GM23338 (cell line): ENCODE data around the gene PLEKHM2. TPM values are rescaled to one million over a fixed set of nuclear protein-coding genes. Genes with fewer than 3 reads are reported as not detected.

Experiments
- JUNB ChIP-seq: IDR thresholded peaks from one replicate; pipeline ENCODE4 v1.6.1; 2016; ENCODE audit warnings: antibody characterized with exemption; ENCODE audit not compliant: unreplicated experiment
- POLR2AphosphoS5 ChIP-seq: IDR thresholded peaks from 2 replicates; pipeline ENCODE4 v1.6.1; 2016; ENCODE audit warnings: antibody characterized with exemption, low read depth
- STAT1 ChIP-seq: IDR thresholded peaks from one replicate; pipeline ENCODE4 v1.6.1; 2016; ENCODE audit warnings: antibody characterized with exemption; ENCODE audit not compliant: unreplicated experiment
- polyA plus RNA-seq: library from polyadenylated mRNA; unstranded; fragments of >200 nt; fragmentation: Nextera tagmentation; extraction: Ambion mirVana; gene quantifications from 2 replicates; pipeline ENCODE4 v1.2.1, GENCODE V29; 2016
- total RNA-seq: library from RNA; depleted of rRNA; stranded (reverse); fragments of >200 nt; shearing (Covaris generic); gene quantifications from 2 replicates; pipeline ENCODE4 v1.2.3, GENCODE V29; 2014
- TF ChIP-seq, protein P1 (sequence below): IDR thresholded peaks from one replicate; pipeline ENCODE4 v1.6.1; 2018; ENCODE audit warnings: antibody characterized with exemption; ENCODE audit not compliant: unreplicated experiment
- TF ChIP-seq, protein P2 (sequence below): fragments of 250-450 bp; sonication (Bioruptor Pico); IDR thresholded peaks from 2 replicates; pipeline ENCODE4 v1.5.0; 2020; ENCODE audit warnings: mild to moderate bottlenecking, moderate library complexity

The PLEKHM2 gene
- total and polyA plus RNA-seq, 2 experiments from 2014 or later, result 11.2 to 40.0 TPM

GRCh38 chr1:15676010-15676409, 8.1 kb upstream of the PLEKHM2 start (continued):
- TF ChIP-seq, protein P1, sequence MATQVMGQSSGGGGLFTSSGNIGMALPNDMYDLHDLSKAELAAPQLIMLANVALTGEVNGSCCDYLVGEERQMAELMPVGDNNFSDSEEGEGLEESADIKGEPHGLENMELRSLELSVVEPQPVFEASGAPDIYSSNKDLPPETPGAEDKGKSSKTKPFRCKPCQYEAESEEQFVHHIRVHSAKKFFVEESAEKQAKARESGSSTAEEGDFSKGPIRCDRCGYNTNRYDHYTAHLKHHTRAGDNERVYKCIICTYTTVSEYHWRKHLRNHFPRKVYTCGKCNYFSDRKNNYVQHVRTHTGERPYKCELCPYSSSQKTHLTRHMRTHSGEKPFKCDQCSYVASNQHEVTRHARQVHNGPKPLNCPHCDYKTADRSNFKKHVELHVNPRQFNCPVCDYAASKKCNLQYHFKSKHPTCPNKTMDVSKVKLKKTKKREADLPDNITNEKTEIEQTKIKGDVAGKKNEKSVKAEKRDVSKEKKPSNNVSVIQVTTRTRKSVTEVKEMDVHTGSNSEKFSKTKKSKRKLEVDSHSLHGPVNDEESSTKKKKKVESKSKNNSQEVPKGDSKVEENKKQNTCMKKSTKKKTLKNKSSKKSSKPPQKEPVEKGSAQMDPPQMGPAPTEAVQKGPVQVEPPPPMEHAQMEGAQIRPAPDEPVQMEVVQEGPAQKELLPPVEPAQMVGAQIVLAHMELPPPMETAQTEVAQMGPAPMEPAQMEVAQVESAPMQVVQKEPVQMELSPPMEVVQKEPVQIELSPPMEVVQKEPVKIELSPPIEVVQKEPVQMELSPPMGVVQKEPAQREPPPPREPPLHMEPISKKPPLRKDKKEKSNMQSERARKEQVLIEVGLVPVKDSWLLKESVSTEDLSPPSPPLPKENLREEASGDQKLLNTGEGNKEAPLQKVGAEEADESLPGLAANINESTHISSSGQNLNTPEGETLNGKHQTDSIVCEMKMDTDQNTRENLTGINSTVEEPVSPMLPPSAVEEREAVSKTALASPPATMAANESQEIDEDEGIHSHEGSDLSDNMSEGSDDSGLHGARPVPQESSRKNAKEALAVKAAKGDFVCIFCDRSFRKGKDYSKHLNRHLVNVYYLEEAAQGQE, result no peak
- no peak for TF ChIP-seq POLR2AphosphoS5
- TF ChIP-seq JUNB, result no peak
- no peak for TF ChIP-seq STAT1
- TF ChIP-seq, protein P2, sequence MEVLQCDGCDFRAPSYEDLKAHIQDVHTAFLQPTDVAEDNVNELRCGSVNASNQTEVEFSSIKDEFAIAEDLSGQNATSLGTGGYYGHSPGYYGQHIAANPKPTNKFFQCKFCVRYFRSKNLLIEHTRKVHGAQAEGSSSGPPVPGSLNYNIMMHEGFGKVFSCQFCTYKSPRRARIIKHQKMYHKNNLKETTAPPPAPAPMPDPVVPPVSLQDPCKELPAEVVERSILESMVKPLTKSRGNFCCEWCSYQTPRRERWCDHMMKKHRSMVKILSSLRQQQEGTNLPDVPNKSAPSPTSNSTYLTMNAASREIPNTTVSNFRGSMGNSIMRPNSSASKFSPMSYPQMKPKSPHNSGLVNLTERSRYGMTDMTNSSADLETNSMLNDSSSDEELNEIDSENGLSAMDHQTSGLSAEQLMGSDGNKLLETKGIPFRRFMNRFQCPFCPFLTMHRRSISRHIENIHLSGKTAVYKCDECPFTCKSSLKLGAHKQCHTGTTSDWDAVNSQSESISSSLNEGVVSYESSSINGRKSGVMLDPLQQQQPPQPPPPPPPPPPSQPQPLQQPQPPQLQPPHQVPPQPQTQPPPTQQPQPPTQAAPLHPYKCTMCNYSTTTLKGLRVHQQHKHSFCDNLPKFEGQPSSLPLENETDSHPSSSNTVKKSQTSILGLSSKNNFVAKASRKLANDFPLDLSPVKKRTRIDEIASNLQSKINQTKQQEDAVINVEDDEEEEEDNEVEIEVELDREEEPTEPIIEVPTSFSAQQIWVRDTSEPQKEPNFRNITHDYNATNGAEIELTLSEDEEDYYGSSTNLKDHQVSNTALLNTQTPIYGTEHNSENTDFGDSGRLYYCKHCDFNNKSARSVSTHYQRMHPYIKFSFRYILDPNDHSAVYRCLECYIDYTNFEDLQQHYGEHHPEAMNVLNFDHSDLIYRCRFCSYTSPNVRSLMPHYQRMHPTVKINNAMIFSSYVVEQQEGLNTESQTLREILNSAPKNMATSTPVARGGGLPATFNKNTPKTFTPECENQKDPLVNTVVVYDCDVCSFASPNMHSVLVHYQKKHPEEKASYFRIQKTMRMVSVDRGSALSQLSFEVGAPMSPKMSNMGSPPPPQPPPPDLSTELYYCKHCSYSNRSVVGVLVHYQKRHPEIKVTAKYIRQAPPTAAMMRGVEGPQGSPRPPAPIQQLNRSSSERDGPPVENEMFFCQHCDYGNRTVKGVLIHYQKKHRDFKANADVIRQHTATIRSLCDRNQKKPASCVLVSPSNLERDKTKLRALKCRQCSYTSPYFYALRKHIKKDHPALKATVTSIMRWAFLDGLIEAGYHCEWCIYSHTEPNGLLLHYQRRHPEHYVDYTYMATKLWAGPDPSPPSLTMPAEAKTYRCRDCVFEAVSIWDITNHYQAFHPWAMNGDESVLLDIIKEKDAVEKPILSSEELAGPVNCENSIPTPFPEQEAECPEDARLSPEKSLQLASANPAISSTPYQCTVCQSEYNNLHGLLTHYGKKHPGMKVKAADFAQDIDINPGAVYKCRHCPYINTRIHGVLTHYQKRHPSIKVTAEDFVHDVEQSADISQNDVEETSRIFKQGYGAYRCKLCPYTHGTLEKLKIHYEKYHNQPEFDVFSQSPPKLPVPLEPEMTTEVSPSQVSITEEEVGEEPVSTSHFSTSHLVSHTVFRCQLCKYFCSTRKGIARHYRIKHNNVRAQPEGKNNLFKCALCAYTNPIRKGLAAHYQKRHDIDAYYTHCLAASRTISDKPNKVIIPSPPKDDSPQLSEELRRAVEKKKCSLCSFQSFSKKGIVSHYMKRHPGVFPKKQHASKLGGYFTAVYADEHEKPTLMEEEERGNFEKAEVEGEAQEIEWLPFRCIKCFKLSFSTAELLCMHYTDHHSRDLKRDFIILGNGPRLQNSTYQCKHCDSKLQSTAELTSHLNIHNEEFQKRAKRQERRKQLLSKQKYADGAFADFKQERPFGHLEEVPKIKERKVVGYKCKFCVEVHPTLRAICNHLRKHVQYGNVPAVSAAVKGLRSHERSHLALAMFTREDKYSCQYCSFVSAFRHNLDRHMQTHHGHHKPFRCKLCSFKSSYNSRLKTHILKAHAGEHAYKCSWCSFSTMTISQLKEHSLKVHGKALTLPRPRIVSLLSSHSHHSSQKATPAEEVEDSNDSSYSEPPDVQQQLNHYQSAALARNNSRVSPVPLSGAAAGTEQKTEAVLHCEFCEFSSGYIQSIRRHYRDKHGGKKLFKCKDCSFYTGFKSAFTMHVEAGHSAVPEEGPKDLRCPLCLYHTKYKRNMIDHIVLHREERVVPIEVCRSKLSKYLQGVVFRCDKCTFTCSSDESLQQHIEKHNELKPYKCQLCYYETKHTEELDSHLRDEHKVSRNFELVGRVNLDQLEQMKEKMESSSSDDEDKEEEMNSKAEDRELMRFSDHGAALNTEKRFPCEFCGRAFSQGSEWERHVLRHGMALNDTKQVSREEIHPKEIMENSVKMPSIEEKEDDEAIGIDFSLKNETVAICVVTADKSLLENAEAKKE (CRISPR knock-in tag), result no peak
